ENCODE data around the gene TMSB10. TPM values are rescaled to one million over a fixed set of nuclear protein-coding genes. Genes with fewer than 3 reads are reported as not detected.

The TMSB10 gene
- total and polyA plus RNA-seq, 2 experiments from 2014 or later = 834 to 2,942 TPM

DNA sequence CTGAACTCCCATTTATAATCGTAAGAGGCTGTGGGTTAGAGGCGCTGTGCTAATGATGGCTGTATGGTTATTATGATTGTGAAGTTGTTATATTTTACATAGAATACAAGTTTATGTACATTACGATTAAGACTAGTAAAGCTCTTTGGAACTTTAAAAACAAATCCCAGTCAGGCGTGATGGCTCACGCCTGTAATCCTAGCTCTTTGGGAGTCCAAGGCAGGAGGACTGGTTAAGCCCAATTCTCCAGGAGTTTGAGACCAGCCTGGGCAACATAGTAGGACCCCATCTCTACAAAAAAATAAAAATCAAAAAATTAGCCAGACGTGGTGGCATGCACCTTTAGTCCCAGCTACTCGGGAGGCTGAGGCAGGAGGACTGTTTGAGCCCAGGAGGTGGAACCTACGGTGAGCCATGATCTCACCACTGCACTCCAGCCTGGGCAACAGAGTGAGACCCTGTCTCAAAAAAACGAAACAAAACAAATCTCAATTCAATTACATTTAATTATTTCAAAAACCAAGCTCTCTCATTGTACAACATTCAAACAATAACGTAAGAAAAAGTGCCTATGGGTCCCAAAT, 41.6 kb downstream of the TMSB10 start:
- H2AFZ ChIP-seq = no peak overlapping the region
- H3K27ac Mint-ChIP-seq = no peak overlapping the region
- H3K79me2 ChIP-seq (replicated peaks; ENCODE audit: insufficient read depth) = no peaks in the 10 kb centered on the region
- H3K4me1 Mint-ChIP-seq = peaks cover 17% of the 10 kb centered on the region
- H3K27ac ChIP-seq (ENCODE audit: low read depth) = no peak overlapping the region
- H3K27me3 ChIP-seq (ENCODE audit: insufficient read depth) = no peaks in the 10 kb centered on the region
- no peak for TF ChIP-seq JUNB (IDR thresholded peaks at IDR 0.05; ENCODE audit: unreplicated experiment)
- TF ChIP-seq EZH2 (IDR thresholded peaks at IDR 0.05; ENCODE audit: low read depth, unreplicated experiment) = no peak
- no peak for TF ChIP-seq EZH2phosphoT487 (IDR thresholded peaks at IDR 0.05; ENCODE audit: unreplicated experiment)
- no peak for TF ChIP-seq STAT1 (IDR thresholded peaks at IDR 0.05; ENCODE audit: unreplicated experiment)
- TF ChIP-seq, protein P1, sequence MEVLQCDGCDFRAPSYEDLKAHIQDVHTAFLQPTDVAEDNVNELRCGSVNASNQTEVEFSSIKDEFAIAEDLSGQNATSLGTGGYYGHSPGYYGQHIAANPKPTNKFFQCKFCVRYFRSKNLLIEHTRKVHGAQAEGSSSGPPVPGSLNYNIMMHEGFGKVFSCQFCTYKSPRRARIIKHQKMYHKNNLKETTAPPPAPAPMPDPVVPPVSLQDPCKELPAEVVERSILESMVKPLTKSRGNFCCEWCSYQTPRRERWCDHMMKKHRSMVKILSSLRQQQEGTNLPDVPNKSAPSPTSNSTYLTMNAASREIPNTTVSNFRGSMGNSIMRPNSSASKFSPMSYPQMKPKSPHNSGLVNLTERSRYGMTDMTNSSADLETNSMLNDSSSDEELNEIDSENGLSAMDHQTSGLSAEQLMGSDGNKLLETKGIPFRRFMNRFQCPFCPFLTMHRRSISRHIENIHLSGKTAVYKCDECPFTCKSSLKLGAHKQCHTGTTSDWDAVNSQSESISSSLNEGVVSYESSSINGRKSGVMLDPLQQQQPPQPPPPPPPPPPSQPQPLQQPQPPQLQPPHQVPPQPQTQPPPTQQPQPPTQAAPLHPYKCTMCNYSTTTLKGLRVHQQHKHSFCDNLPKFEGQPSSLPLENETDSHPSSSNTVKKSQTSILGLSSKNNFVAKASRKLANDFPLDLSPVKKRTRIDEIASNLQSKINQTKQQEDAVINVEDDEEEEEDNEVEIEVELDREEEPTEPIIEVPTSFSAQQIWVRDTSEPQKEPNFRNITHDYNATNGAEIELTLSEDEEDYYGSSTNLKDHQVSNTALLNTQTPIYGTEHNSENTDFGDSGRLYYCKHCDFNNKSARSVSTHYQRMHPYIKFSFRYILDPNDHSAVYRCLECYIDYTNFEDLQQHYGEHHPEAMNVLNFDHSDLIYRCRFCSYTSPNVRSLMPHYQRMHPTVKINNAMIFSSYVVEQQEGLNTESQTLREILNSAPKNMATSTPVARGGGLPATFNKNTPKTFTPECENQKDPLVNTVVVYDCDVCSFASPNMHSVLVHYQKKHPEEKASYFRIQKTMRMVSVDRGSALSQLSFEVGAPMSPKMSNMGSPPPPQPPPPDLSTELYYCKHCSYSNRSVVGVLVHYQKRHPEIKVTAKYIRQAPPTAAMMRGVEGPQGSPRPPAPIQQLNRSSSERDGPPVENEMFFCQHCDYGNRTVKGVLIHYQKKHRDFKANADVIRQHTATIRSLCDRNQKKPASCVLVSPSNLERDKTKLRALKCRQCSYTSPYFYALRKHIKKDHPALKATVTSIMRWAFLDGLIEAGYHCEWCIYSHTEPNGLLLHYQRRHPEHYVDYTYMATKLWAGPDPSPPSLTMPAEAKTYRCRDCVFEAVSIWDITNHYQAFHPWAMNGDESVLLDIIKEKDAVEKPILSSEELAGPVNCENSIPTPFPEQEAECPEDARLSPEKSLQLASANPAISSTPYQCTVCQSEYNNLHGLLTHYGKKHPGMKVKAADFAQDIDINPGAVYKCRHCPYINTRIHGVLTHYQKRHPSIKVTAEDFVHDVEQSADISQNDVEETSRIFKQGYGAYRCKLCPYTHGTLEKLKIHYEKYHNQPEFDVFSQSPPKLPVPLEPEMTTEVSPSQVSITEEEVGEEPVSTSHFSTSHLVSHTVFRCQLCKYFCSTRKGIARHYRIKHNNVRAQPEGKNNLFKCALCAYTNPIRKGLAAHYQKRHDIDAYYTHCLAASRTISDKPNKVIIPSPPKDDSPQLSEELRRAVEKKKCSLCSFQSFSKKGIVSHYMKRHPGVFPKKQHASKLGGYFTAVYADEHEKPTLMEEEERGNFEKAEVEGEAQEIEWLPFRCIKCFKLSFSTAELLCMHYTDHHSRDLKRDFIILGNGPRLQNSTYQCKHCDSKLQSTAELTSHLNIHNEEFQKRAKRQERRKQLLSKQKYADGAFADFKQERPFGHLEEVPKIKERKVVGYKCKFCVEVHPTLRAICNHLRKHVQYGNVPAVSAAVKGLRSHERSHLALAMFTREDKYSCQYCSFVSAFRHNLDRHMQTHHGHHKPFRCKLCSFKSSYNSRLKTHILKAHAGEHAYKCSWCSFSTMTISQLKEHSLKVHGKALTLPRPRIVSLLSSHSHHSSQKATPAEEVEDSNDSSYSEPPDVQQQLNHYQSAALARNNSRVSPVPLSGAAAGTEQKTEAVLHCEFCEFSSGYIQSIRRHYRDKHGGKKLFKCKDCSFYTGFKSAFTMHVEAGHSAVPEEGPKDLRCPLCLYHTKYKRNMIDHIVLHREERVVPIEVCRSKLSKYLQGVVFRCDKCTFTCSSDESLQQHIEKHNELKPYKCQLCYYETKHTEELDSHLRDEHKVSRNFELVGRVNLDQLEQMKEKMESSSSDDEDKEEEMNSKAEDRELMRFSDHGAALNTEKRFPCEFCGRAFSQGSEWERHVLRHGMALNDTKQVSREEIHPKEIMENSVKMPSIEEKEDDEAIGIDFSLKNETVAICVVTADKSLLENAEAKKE (CRISPR knock-in tag; IDR thresholded peaks at IDR 0.05) = no peak
- no peak for TF ChIP-seq NANOG (IDR thresholded peaks at IDR 0.05; ENCODE audit: borderline replicate concordance)
- TF ChIP-seq CTCF (conservative IDR thresholded peaks at IDR 0.05; ENCODE audit: low read depth in 2 of 2) = no peak
- no peak for TF ChIP-seq ZNF114 (CRISPR knock-in tag; IDR thresholded peaks at IDR 0.05)
- TF ChIP-seq ZNF331 (CRISPR knock-in tag; IDR thresholded peaks at IDR 0.05; ENCODE audit: low read depth) = no peak
- TF ChIP-seq CREB1 (CRISPR knock-in tag; IDR thresholded peaks at IDR 0.05; ENCODE audit: low read depth) = no peak
- TF ChIP-seq POLR2AphosphoS5 (IDR thresholded peaks at IDR 0.05; ENCODE audit: low read depth) = no peak
- no peak for ATAC-seq
- H3K36me3 Mint-ChIP-seq (ENCODE audit: low read depth) = no peaks in the 10 kb centered on the region
- H3F3A ChIP-seq (replicated peaks; ENCODE audit: low read depth) = 0 out of 2 replicates have a peak, but pooled peaks cover 3% of the 10 kb centered on the region
- no peak overlapping the region for H3K4me3 Mint-ChIP-seq
- no peaks in the 10 kb centered on the region for H3K36me3 ChIP-seq (ENCODE audit: insufficient read depth)
- H3K9me2 ChIP-seq (ENCODE audit: insufficient read depth) = no peaks in the 10 kb centered on the region
- no peak overlapping the region for H3K4me2 ChIP-seq
- no peaks in the 10 kb centered on the region; the same call in 1 of the 2 replicates for H4K20me1 ChIP-seq (replicated peaks; ENCODE audit: insufficient read depth)
- H3K9me3 Mint-ChIP-seq = no peaks in the 10 kb centered on the region; the same call in 2 of the 3 replicates
- H3K4me3 ChIP-seq = no peak overlapping the region
- DNase-seq (ENCODE audit: low spot score) = no peak
- H3K27me3 Mint-ChIP-seq (ENCODE audit: insufficient read depth, low read depth, poor library complexity) = peaks cover 6% of the 10 kb centered on the region
- H3K4me1 ChIP-seq (ENCODE audit: insufficient read depth) = peaks cover 8% of the 10 kb centered on the region; the same call in 1 of the 2 replicates

Data from GM23338 (cell line).